Measurements from ENCODE around the gene RAB22A.
A peak's percentile ranks its signal among the peaks of the same experiment; 100 is the strongest.

RAB22A gene

GRCh38 chr20:58289143-58289542 is 20.4 kb upstream of the RAB22A start:
- DNase-seq = no peak
- no peak overlapping the region for H3K27ac Mint-ChIP-seq
- H3K4me1 Mint-ChIP-seq (ENCODE audit: low read depth) = peaks cover 14% of the 10 kb centered on the region
- H3K27me3 Mint-ChIP-seq = no peaks in the 10 kb centered on the region
- H3K4me3 Mint-ChIP-seq = no peak overlapping the region
- H3K36me3 Mint-ChIP-seq (ENCODE audit: low read depth) = peaks cover 9% of the 10 kb centered on the region
- no peaks in the 10 kb centered on the region for H3K9me3 Mint-ChIP-seq

DNA sequence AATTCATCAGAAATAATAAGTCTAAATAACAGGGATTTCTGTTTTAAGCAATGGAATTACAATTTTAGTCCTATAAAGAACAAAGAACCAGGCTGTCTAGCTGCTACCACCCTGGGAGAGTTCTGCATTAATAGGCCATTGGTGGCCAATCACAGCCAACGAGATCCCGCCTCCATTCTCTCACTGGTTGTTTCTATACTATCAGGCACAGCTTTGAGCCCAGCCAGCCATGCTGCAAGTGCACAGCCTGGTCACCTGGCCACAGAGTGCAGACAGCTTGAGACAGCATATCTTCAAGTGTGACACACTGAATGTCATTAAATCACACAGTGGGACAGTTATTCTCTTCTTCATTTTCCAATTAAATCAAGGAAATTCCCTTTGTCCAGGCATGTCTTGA is 16.1 kb upstream of the RAB22A start:
- Mint-ChIP-seq H3K4me3 (no peak overlapping the region), H3K4me1 (ENCODE audit: low read depth) (peaks cover 15% of the 10 kb centered on the region), H3K27ac (no peak overlapping the region), H3K9me3 (no peaks in the 10 kb centered on the region), H3K36me3 (ENCODE audit: low read depth) (peaks cover 4% of the 10 kb centered on the region), H3K27me3 (no peaks in the 10 kb centered on the region)
- DNase-seq = no peak

- Mint-ChIP-seq H3K36me3 (ENCODE audit: low read depth) (peaks cover 2% of the 10 kb centered on the region), H3K4me3 (no peak overlapping the region), H3K4me1 (ENCODE audit: low read depth) (peaks cover 15% of the 10 kb centered on the region), H3K9me3 (no peaks in the 10 kb centered on the region), H3K27me3 (no peaks in the 10 kb centered on the region), H3K27ac (peak overlapping the region; percentile 26)
- no peak for DNase-seq
Observed at GRCh38 chr20:58294497-58295455, 14.7 kb upstream of the RAB22A start.

DNA sequence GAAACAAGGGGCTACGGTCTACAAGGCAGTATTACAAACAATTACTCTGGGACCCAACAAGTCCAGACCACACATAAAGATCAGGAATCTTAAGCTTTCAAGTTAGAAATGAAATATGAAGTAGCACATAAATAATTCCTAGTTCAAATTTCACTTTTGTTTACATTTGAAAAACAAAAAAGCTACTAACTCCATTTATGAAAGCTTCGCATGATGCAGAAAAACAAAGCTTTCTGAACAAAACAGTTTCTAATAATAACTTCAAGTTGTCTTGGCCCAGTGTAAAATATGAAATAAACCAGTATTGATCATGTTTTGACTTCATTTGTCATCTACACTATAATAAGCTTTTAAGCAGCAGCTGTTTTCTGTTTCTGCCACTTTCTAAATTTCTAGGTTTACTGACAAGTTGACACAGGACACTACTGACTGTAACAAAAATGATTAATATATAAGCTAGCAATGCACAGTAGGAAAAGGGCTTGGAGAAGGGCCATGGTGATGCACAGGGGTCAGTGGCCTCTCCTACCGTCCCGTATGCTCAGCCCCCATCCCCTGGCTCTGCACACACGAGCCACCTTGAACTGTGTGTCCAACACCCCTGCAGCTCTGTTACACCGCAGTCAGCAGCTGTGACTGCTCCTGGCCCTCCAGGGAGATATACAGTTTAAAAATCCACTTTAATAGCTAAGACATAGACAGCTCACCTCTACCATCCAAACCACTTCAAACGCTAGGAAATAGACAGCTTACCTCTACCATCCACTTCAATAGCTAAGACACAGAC is 13.3 kb upstream of the RAB22A start:
- DNase-seq = no peak
- no peak overlapping the region for H3K4me3 Mint-ChIP-seq
- no peaks in the 10 kb centered on the region for H3K27me3 Mint-ChIP-seq
- H3K36me3 Mint-ChIP-seq (ENCODE audit: low read depth) = peaks cover 9% of the 10 kb centered on the region
- no peaks in the 10 kb centered on the region for H3K9me3 Mint-ChIP-seq
- H3K27ac Mint-ChIP-seq = no peak overlapping the region
- H3K4me1 Mint-ChIP-seq (ENCODE audit: low read depth) = peaks cover 15% of the 10 kb centered on the region

- Mint-ChIP-seq H3K36me3 (ENCODE audit: low read depth) (peaks cover 7% of the 10 kb centered on the region), H3K27ac (peak overlapping the region; percentile 14), H3K4me1 (ENCODE audit: low read depth) (peaks cover 15% of the 10 kb centered on the region), H3K27me3 (no peaks in the 10 kb centered on the region), H3K9me3 (no peaks in the 10 kb centered on the region), H3K4me3 (no peak overlapping the region)
- DNase-seq = no peak
Observed at GRCh38 chr20:58297394-58297793, 12.1 kb upstream of the RAB22A start.

DNA sequence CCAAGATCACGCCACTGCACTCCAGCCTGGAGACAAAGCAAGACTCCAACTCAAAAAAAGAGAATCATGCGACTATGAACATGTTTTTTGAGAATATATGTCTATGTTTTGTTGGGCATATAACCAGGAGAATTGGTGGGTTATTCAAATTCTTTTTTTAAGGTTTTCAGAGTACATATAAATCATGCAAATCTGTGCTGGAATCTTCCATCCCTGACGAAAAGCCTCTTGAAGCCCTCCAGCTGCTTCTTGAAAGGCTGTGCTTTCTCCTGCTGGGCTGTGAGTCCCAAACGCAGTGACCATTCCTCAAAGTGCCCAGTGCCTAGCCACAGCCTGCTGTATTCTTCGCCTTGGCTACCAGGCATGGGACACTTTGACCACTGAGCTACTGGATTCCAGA is 9.2 kb upstream of the RAB22A start:
- no peak overlapping the region for H3K27ac Mint-ChIP-seq
- no peak for DNase-seq
- peaks cover 9% of the 10 kb centered on the region for H3K36me3 Mint-ChIP-seq (ENCODE audit: low read depth)
- no peaks in the 10 kb centered on the region for H3K9me3 Mint-ChIP-seq
- H3K27me3 Mint-ChIP-seq = no peaks in the 10 kb centered on the region
- H3K4me1 Mint-ChIP-seq (ENCODE audit: low read depth) = peaks cover 31% of the 10 kb centered on the region
- no peak overlapping the region for H3K4me3 Mint-ChIP-seq

GRCh38 chr20:58303547-58303946 is 6.0 kb upstream of the RAB22A start:
- no peaks in the 10 kb centered on the region for H3K9me3 Mint-ChIP-seq
- H3K4me3 Mint-ChIP-seq = no peak overlapping the region
- H3K27ac Mint-ChIP-seq = no peak overlapping the region
- H3K27me3 Mint-ChIP-seq = no peaks in the 10 kb centered on the region
- H3K4me1 Mint-ChIP-seq (ENCODE audit: low read depth) = peaks cover 50% of the 10 kb centered on the region
- H3K36me3 Mint-ChIP-seq (ENCODE audit: low read depth) = peaks cover 9% of the 10 kb centered on the region
- no peak for DNase-seq

- DNase-seq = no peak
- no peaks in the 10 kb centered on the region for H3K9me3 Mint-ChIP-seq
- H3K4me3 Mint-ChIP-seq = no peak overlapping the region
- H3K36me3 Mint-ChIP-seq (ENCODE audit: low read depth) = peaks cover 11% of the 10 kb centered on the region
- H3K27ac Mint-ChIP-seq = peak overlapping the region; percentile 51
- peaks cover 53% of the 10 kb centered on the region for H3K4me1 Mint-ChIP-seq (ENCODE audit: low read depth)
- H3K27me3 Mint-ChIP-seq = no peaks in the 10 kb centered on the region
Observed at GRCh38 chr20:58305061-58305460, 4.5 kb upstream of the RAB22A start.

DNA sequence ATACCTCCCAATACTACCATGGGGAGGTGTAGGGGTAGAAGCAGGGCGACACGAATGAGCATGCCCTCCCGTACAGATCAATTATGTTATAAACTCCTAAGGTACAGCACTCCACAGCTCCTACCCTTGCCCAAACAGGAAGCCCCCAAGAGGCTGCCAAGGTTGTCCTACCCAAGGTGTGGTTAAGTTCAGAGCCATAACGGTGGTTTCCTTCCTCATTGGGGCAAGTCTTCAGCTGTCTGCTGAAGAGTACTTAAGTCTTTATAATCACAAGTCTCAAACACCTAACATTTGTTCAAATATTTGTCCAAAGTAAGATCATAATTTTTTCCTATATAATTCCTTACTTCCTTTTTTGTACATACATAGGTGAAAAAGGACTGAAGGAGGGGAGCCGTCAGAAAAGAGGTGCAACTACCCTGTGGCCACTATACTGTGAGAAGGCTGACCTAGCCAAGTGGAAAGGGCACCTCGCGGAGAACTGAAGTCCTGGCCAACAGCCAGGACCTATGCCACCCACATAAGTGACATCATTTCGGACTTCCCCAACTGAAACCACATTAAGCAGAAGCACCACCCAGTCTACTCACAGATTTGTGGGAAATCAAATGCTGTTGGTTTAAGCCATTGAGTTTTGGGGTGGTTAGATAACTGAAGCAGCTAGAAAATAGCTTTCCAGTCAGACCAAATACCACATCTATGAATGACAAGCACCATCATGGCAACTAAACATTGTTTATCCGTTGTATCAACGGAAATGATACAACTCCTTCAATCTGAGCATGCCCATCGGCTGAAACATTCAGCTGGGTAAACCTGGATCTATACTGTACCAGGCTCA is 2.9 kb upstream of the RAB22A start:
- Mint-ChIP-seq H3K4me1 (ENCODE audit: low read depth) (peaks cover 65% of the 10 kb centered on the region), H3K9me3 (no peaks in the 10 kb centered on the region), H3K27me3 (no peaks in the 10 kb centered on the region), H3K36me3 (ENCODE audit: low read depth) (peaks cover 18% of the 10 kb centered on the region), H3K4me3 (peak overlapping the region; percentile 83), H3K27ac (peak overlapping the region; percentile 94)
- peak; percentile 66 for DNase-seq

DNA sequence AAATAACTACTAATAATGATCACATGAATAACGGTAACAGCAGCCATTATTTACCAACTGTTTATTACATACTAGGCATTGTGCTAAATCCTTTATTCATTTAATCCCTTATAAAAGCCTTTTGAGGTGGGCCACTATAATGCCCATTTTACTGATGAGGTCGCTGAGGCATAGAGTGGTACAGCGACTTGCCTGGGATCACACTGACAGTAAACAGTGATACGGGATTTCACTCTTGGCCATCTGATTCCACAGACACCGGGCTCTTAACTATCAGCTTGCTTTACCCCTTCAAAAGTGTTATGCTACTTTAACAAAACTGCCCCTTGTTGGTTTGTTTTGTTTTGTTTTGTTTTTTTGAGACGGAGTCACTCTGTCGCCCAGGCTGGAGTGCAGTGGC is 2.2 kb upstream of the RAB22A start:
- peaks cover 24% of the 10 kb centered on the region for H3K36me3 Mint-ChIP-seq (ENCODE audit: low read depth)
- H3K9me3 Mint-ChIP-seq = no peaks in the 10 kb centered on the region
- H3K4me1 Mint-ChIP-seq (ENCODE audit: low read depth) = peaks cover 69% of the 10 kb centered on the region
- peak overlapping the region; percentile 83 for H3K4me3 Mint-ChIP-seq
- DNase-seq = no peak
- no peaks in the 10 kb centered on the region for H3K27me3 Mint-ChIP-seq
- peak overlapping the region; percentile 94 for H3K27ac Mint-ChIP-seq

- no peak for DNase-seq
- peak overlapping the region; percentile 94 for H3K27ac Mint-ChIP-seq
- H3K27me3 Mint-ChIP-seq = no peaks in the 10 kb centered on the region
- no peaks in the 10 kb centered on the region for H3K9me3 Mint-ChIP-seq
- peaks cover 75% of the 10 kb centered on the region for H3K4me1 Mint-ChIP-seq (ENCODE audit: low read depth)
- H3K36me3 Mint-ChIP-seq (ENCODE audit: low read depth) = peaks cover 33% of the 10 kb centered on the region
- H3K4me3 Mint-ChIP-seq = peak overlapping the region; percentile 83
Observed at GRCh38 chr20:58308290-58308679, 1.2 kb upstream of the RAB22A start.

- DNase-seq = peak; percentile 78
- H3K27ac Mint-ChIP-seq = peak overlapping the region; percentile 94
- H3K4me1 Mint-ChIP-seq (ENCODE audit: low read depth) = peaks cover 75% of the 10 kb centered on the region
- H3K9me3 Mint-ChIP-seq = no peaks in the 10 kb centered on the region
- H3K27me3 Mint-ChIP-seq = no peaks in the 10 kb centered on the region
- H3K4me3 Mint-ChIP-seq = peak overlapping the region; percentile 83
- peaks cover 39% of the 10 kb centered on the region for H3K36me3 Mint-ChIP-seq (ENCODE audit: low read depth)
Observed at GRCh38 chr20:58308680-58309527, 611 bp upstream of the RAB22A start.

DNA sequence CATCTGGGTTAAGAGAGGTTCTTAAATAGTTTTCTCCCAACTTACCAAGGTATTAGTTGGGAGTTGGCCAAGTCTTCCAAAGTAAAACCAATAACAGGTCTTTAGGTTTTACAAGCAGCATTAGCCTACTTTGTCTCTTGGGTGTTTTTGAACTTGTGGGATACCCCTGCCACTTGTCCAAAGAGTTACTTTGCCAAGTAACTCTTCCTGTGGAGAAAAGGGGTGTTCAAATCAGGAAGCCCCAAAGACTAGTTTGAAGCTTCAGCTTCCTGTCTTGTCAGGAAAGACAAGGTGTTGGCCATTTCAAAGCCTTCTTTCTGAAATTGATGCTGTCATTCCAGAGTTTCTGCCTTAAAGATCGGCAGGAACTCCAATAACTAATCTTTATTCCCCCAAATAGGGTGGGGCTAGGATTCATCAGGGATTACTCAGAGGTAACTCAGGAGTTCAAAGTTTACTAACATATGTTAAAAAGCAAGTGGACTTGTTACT is 822 bp downstream of the RAB22A start:
- peaks cover 76% of the 10 kb centered on the region for H3K4me1 Mint-ChIP-seq (ENCODE audit: low read depth)
- peak overlapping the region; percentile 95 for H3K27ac Mint-ChIP-seq
- H3K9me3 Mint-ChIP-seq = no peaks in the 10 kb centered on the region
- H3K36me3 Mint-ChIP-seq (ENCODE audit: low read depth) = peaks cover 51% of the 10 kb centered on the region
- DNase-seq = no peak
- no peaks in the 10 kb centered on the region for H3K27me3 Mint-ChIP-seq
- peak overlapping the region; percentile 90 for H3K4me3 Mint-ChIP-seq
